ENCODE data around the gene ZBTB8OS. TPM values are rescaled to one million over a fixed set of nuclear protein-coding genes. Genes with fewer than 3 reads are reported as not detected.
"Not testable (repeated sequence)": the region's sequence is repeated elsewhere in the genome, so short reads cannot be mapped to it uniquely, and the experiment has no call there.

ZBTB8OS gene
- total RNA-seq, 3 donors from 2014 or later: 19.5 to 32.1 (median 31.1) TPM

- intact Hi-C loops (cut with DNase I; ENCODE audit: low total_unique reads): no loop called here
- Histone ChIP-seq H3K9me3 (no peaks in the 10 kb centered on the region), H3K27me3 (no peaks in the 10 kb centered on the region), H3K4me1 (peaks cover 5 to 16% of the 10 kb centered on the region in 2 donors), H3K27ac (peak overlapping the region; percentile 8), H3K4me3 (no peak overlapping the region), H3K36me3 (peaks cover 6% of the 10 kb centered on the region)
- TF ChIP-seq POLR2AphosphoS5 (IDR thresholded peaks at IDR 0.05): no peak
- TF ChIP-seq, protein P1, sequence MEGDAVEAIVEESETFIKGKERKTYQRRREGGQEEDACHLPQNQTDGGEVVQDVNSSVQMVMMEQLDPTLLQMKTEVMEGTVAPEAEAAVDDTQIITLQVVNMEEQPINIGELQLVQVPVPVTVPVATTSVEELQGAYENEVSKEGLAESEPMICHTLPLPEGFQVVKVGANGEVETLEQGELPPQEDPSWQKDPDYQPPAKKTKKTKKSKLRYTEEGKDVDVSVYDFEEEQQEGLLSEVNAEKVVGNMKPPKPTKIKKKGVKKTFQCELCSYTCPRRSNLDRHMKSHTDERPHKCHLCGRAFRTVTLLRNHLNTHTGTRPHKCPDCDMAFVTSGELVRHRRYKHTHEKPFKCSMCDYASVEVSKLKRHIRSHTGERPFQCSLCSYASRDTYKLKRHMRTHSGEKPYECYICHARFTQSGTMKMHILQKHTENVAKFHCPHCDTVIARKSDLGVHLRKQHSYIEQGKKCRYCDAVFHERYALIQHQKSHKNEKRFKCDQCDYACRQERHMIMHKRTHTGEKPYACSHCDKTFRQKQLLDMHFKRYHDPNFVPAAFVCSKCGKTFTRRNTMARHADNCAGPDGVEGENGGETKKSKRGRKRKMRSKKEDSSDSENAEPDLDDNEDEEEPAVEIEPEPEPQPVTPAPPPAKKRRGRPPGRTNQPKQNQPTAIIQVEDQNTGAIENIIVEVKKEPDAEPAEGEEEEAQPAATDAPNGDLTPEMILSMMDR (IDR thresholded peaks at IDR 0.05): no peak
- TF ChIP-seq POLR2A (IDR thresholded peaks at IDR 0.05): no peak
- no peak for DNase-seq (ENCODE audit: low spot score in 2 of 2)
Measured at GRCh38 chr1:32681509-32681908, 31.2 kb upstream of the ZBTB8OS start.

DNA sequence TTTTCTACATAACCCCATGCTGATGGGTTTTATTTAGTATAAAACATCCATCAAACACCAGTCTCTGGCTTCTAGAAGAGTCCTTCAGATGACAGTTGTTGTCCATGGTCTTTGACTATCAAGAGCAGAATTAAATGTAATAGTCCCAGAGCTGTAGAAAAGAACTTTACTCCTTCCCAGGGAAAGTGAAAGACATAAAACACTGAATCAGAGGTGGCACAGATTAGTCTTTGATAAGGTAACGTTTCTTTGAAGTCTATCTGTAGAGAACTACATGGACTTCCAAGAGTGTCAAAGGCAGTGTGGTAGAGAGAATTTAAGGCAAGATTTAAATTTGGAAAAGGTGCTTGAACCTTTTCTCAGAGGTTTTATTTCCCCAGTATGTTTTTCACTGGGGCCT is 30.3 kb upstream of the ZBTB8OS start:
- H3K36me3 ChIP-seq: peaks cover 6% of the 10 kb centered on the region
- H3K4me3 ChIP-seq: no peak overlapping the region
- H3K4me1 ChIP-seq: peaks cover 5 to 16% of the 10 kb centered on the region in 2 donors
- no peaks in the 10 kb centered on the region for H3K9me3 ChIP-seq
- no peaks in the 10 kb centered on the region for H3K27me3 ChIP-seq
- no peak for DNase-seq (ENCODE audit: low spot score in 2 of 2)
- H3K27ac ChIP-seq: peak overlapping the region in 1 of 2 donors; percentile 36
- TF ChIP-seq POLR2AphosphoS5 (IDR thresholded peaks at IDR 0.05): no peak
- no peak for TF ChIP-seq POLR2A (IDR thresholded peaks at IDR 0.05)
- TF ChIP-seq, protein P1 (IDR thresholded peaks at IDR 0.05): no peak
- intact Hi-C loops (cut with DNase I; ENCODE audit: low total_unique reads): no loop called here

- H3K4me1 ChIP-seq; DNase-seq (ENCODE audit: low spot score in 2 of 2); intact Hi-C loops (cut with DNase I; ENCODE audit: low total_unique reads); H3K27me3 ChIP-seq; H3K36me3 ChIP-seq; H3K27ac ChIP-seq; H3K9me3 ChIP-seq; H3K4me3 ChIP-seq: not testable (repeated sequence)
Measured at GRCh38 chr1:32679993-32680392, 29.6 kb upstream of the ZBTB8OS start.

DNA sequence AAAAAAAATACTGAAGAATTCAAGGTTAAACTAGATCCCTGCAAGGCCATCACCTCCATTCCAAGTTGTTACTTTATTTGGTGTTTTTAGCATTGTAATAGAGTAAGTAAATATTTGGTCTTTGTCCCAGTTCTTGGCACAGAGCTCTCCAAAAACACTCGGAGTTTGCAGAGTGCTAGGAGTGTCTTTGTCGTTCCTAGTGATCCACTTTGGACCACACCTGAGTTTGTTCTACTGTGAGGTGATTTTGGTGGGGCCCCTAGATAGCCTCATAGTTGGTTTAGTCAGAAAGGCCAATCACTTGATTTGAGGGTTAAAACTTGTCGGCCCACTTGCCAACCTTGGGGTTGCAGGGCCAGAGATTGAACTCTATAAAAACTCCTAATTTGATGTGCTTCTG is 26.6 kb upstream of the ZBTB8OS start:
- Histone ChIP-seq H3K9me3 (no peaks in the 10 kb centered on the region), H3K27ac (no peak overlapping the region), H3K4me3 (no peak overlapping the region), H3K4me1 (peaks cover 0 to 4% of the 10 kb centered on the region in 2 donors), H3K27me3 (no peaks in the 10 kb centered on the region), H3K36me3 (peaks cover 6% of the 10 kb centered on the region)
- intact Hi-C loops (cut with DNase I; ENCODE audit: low total_unique reads): no loop called here
- TF ChIP-seq POLR2AphosphoS5 (IDR thresholded peaks at IDR 0.05) (no peak), POLR2A (IDR thresholded peaks at IDR 0.05) (no peak)
- TF ChIP-seq, protein P1 (IDR thresholded peaks at IDR 0.05): no peak
- DNase-seq (ENCODE audit: low spot score in 2 of 2): no peak

DNA sequence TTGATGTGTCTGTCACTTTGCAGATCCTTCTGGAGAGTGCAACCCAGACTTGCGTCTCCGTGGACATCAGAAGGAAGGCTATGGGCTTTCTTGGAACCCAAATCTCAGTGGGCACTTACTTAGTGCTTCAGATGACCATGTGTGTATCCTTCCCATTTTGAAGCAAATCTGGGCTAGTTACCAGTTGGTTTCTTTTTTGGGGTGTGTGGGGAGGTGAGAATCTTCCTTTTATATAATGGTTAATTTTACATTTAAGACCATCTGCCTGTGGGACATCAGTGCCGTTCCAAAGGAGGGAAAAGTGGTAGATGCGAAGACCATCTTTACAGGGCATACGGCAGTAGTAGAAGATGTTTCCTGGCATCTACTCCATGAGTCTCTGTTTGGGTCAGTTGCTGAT is 18.4 kb upstream of the ZBTB8OS start:
- H3K9me3 ChIP-seq; intact Hi-C loops (cut with DNase I; ENCODE audit: low total_unique reads); DNase-seq (ENCODE audit: low spot score in 2 of 2); H3K36me3 ChIP-seq; H3K4me1 ChIP-seq; H3K27ac ChIP-seq; H3K27me3 ChIP-seq; H3K4me3 ChIP-seq: not testable (repeated sequence)

- DNase-seq (ENCODE audit: low spot score in 2 of 2): no peak
- H3K27ac ChIP-seq: no peak overlapping the region
- peaks cover 5% of the 10 kb centered on the region for H3K36me3 ChIP-seq
- H3K9me3 ChIP-seq: no peaks in the 10 kb centered on the region
- no peak overlapping the region for H3K4me3 ChIP-seq
- TF ChIP-seq POLR2AphosphoS5 (IDR thresholded peaks at IDR 0.05) (no peak), POLR2A (IDR thresholded peaks at IDR 0.05) (no peak)
- TF ChIP-seq, protein P1 (IDR thresholded peaks at IDR 0.05): no peak
- no peaks in the 10 kb centered on the region for H3K27me3 ChIP-seq
- H3K4me1 ChIP-seq: no peaks in the 10 kb centered on the region
- intact Hi-C loops (cut with DNase I; ENCODE audit: low total_unique reads): no loop called here
Measured at GRCh38 chr1:32666901-32667566, 16.7 kb upstream of the ZBTB8OS start.

Measured in breast epithelium (tissue), 4 donors.